Gastroesophageal sphincter (tissue), 4 donors: Measurements from ENCODE around the gene TPD52L1. TPM values are rescaled to one million over a fixed set of nuclear protein-coding genes. Genes with fewer than 3 reads are reported as not detected.

Experiments used
- ATAC-seq: fragments of 150-250 bp; one replicate; pipeline ENCODE4 v1.9.1; 2016; ENCODE audit warnings: mild to moderate bottlenecking, moderate library complexity
- H3K27ac ChIP-seq, 4 donors: fragments of 200-600 bp; sonication (generic) in 3 of 4; 1 replicate in 3 of 4; 2 replicates in 1 of 4; pipeline ENCODE4 v1.5.1; 2016 to 2019
- H3K27me3 ChIP-seq: fragments of 200-600 bp; sonication (generic); one replicate; pipeline ENCODE4 v1.5.1; 2019
- H3K36me3 ChIP-seq, 2 donors: fragments of 200-600 bp; sonication (generic); one replicate each; pipeline ENCODE4 v1.5.1; 2019; ENCODE audit warnings: control low read depth in 1 of 2
- H3K4me1 ChIP-seq, 3 donors: fragments of 200-600 bp; sonication (generic); 1 replicate in 2 of 3; 2 replicates in 1 of 3; pipeline ENCODE4 v1.5.1; 2016 to 2019; ENCODE audit warnings: control low read depth in 2 of 3
- H3K4me3 ChIP-seq, 2 donors: fragments of 200-600 bp; sonication (generic); one replicate each; pipeline ENCODE4 v1.5.1; 2019; ENCODE audit warnings: mild to moderate bottlenecking in 1 of 2, moderate library complexity in 1 of 2
- H3K9me3 ChIP-seq, 3 donors: fragments of 200-600 bp; sonication (generic); one replicate each; pipeline ENCODE4 v1.5.1; 2017 to 2019; ENCODE audit warnings: control low read depth in 2 of 3
- EP300 ChIP-seq: sonication (generic); formaldehyde crosslinking; IDR thresholded peaks from one replicate; pipeline ENCODE4 v1.6.1; 2017; ENCODE audit warnings: antibody characterized with exemption, mild to moderate bottlenecking
- POLR2A ChIP-seq, 2 donors: fragments of 450-650 bp; IDR thresholded peaks; one replicate each; pipeline ENCODE4 v1.6.1; 2017; ENCODE audit warnings: antibody characterized with exemption in 2 of 2, mild to moderate bottlenecking in 2 of 2, moderate library complexity in 1 of 2
- POLR2AphosphoS5 ChIP-seq: sonication (generic); formaldehyde crosslinking; IDR thresholded peaks from one replicate; pipeline ENCODE4 v1.6.1; 2017; ENCODE audit warnings: antibody characterized with exemption
- WGBS, 2 donors: methylation state at CpG; one replicate each; pipeline ENCODE4 v1.1.5; 2018; ENCODE audit warnings: low coverage in 1 of 2; 5-methylcytosine and 5-hydroxymethylcytosine counted together
- total RNA-seq, 4 donors: library from RNA; depleted of rRNA; stranded (reverse); fragments of >200 nt; gene quantifications; one replicate each; pipeline ENCODE4 v1.1.0, GENCODE V29; 2016
- TF ChIP-seq, protein P1 (sequence below), 4 experiments: fragments of 200-600 bp in 2 of 4; fragments of 450-650 bp in 2 of 4; sonication (generic) in 1 of 4; IDR thresholded peaks; one replicate each; pipeline ENCODE4 v1.5.1; 2017 to 2019; ENCODE audit warnings: antibody characterized with exemption in 4 of 4, mild to moderate bottlenecking in 2 of 4, moderate library complexity in 2 of 4

TPD52L1 gene
- total RNA-seq, 4 donors from 2014 or later, result 11.2 to 59.7 (median 20.2) TPM

- no peak overlapping the region for H3K27ac ChIP-seq
- TF ChIP-seq POLR2A (IDR thresholded peaks at IDR 0.05) (no peak), EP300 (no peak), POLR2AphosphoS5 (no peak)
- TF ChIP-seq, protein P1, sequence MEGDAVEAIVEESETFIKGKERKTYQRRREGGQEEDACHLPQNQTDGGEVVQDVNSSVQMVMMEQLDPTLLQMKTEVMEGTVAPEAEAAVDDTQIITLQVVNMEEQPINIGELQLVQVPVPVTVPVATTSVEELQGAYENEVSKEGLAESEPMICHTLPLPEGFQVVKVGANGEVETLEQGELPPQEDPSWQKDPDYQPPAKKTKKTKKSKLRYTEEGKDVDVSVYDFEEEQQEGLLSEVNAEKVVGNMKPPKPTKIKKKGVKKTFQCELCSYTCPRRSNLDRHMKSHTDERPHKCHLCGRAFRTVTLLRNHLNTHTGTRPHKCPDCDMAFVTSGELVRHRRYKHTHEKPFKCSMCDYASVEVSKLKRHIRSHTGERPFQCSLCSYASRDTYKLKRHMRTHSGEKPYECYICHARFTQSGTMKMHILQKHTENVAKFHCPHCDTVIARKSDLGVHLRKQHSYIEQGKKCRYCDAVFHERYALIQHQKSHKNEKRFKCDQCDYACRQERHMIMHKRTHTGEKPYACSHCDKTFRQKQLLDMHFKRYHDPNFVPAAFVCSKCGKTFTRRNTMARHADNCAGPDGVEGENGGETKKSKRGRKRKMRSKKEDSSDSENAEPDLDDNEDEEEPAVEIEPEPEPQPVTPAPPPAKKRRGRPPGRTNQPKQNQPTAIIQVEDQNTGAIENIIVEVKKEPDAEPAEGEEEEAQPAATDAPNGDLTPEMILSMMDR (IDR thresholded peaks at IDR 0.05), result no peak
- no peaks in the 10 kb centered on the region for H3K36me3 ChIP-seq
- H3K9me3 ChIP-seq, result no peaks in the 10 kb centered on the region
- no peaks in the 10 kb centered on the region for H3K27me3 ChIP-seq
- ATAC-seq, result no peak
- 85 to 100% methylated on average over 1 to 2 of the region's 2 CpGs for WGBS, 2 donors
- peaks cover 3 to 37% (median 9%) of the 10 kb centered on the region in 3 donors for H3K4me1 ChIP-seq
- no peak overlapping the region for H3K4me3 ChIP-seq
These were observed 39.6 kb downstream of the TPD52L1 start for GRCh38 chr6:125193208-125193607.

DNA sequence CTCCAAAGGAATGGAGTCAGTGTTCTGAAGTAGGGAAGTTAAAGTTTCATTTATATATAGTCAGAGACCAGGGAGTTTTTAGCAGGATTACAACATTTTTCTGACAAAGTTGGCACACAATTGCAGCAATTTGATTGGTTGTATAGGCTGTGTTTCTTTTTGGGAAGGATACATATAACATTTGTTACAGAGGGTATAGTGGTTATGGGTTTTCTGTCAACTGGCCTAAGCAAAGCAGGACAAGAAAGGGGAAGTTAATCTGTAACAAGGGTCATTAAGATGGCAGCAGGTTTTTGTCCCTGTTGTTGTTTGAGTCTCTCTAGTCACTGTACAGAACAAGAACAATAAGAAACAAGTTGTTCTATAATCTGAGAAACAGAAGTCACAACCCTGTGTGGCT is 41.4 kb downstream of the TPD52L1 start:
- H3K36me3 ChIP-seq, result no peaks in the 10 kb centered on the region
- peaks cover 3 to 43% (median 11%) of the 10 kb centered on the region in 3 donors for H3K4me1 ChIP-seq
- H3K9me3 ChIP-seq, result no peaks in the 10 kb centered on the region
- H3K27ac ChIP-seq, result no peak overlapping the region
- no peak for ATAC-seq
- TF ChIP-seq POLR2AphosphoS5 (no peak), POLR2A (IDR thresholded peaks at IDR 0.05) (no peak), EP300 (no peak)
- TF ChIP-seq, protein P1 (IDR thresholded peaks at IDR 0.05), result no peak
- H3K27me3 ChIP-seq, result no peaks in the 10 kb centered on the region
- no peak overlapping the region for H3K4me3 ChIP-seq

- no peak overlapping the region for H3K4me3 ChIP-seq
- WGBS, 2 donors, result 95 to 97% methylated on average over 3 of the region's 3 CpGs
- H3K27me3 ChIP-seq, result no peaks in the 10 kb centered on the region
- TF ChIP-seq POLR2AphosphoS5, result no peak
- no peak for TF ChIP-seq POLR2A (IDR thresholded peaks at IDR 0.05)
- TF ChIP-seq, protein P1 (IDR thresholded peaks at IDR 0.05), result no peak
- TF ChIP-seq EP300, result no peak
- H3K9me3 ChIP-seq, result no peaks in the 10 kb centered on the region
- peaks cover 3 to 43% (median 11%) of the 10 kb centered on the region in 3 donors for H3K4me1 ChIP-seq
- ATAC-seq, result no peak
- H3K36me3 ChIP-seq, result no peaks in the 10 kb centered on the region
- no peak overlapping the region for H3K27ac ChIP-seq
These were observed 42.0 kb downstream of the TPD52L1 start for GRCh38 chr6:125195526-125195925.

DNA sequence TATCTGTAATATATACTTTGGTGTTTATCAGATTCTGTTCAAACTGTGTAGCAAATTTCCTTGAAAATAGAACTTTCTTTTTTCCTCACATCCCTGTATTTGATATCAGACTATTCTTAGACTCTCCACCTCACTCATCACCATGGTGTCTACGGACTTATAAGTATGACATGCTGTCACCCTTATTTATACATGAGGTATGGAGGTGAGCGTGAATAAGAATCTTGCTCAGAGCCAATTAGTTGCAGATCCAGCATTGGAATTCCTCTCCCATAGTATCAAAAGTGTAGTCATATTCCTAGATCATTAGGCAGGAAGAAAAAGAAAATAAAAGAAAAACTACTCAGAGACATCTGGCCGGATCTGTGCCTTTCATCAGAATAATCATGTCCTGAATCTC is 43.0 kb downstream of the TPD52L1 start:
- H3K27me3 ChIP-seq, result no peaks in the 10 kb centered on the region
- ATAC-seq, result no peak
- no peaks in the 10 kb centered on the region for H3K9me3 ChIP-seq
- peak overlapping the region in 2 of 4 donors; percentile 29 to 44 for H3K27ac ChIP-seq
- 57 to 74% methylated on average over 3 of the region's 3 CpGs for WGBS, 2 donors
- H3K36me3 ChIP-seq, result no peaks in the 10 kb centered on the region
- no peak for TF ChIP-seq POLR2AphosphoS5
- TF ChIP-seq EP300, result no peak
- TF ChIP-seq, protein P1 (IDR thresholded peaks at IDR 0.05), result no peak
- no peak for TF ChIP-seq POLR2A (IDR thresholded peaks at IDR 0.05)
- H3K4me3 ChIP-seq, result no peak overlapping the region
- peaks cover 3 to 47% (median 11%) of the 10 kb centered on the region in 3 donors for H3K4me1 ChIP-seq

GRCh38 chr6:125197795-125198269 is 44.3 kb downstream of the TPD52L1 start:
- no peak overlapping the region for H3K4me3 ChIP-seq
- TF ChIP-seq, protein P1 (IDR thresholded peaks at IDR 0.05), result no peak
- no peak for TF ChIP-seq POLR2A (IDR thresholded peaks at IDR 0.05)
- no peak for TF ChIP-seq EP300
- peak; percentile 90 for TF ChIP-seq POLR2AphosphoS5
- H3K4me1 ChIP-seq, result peaks cover 3 to 55% (median 11%) of the 10 kb centered on the region in 3 donors
- no peaks in the 10 kb centered on the region for H3K36me3 ChIP-seq
- no peaks in the 10 kb centered on the region for H3K9me3 ChIP-seq
- peak overlapping the region in 3 of 4 donors; percentile 13 to 44 (median 29) for H3K27ac ChIP-seq
- H3K27me3 ChIP-seq, result no peaks in the 10 kb centered on the region
- WGBS, 2 donors, result 20 to 26% methylated on average over 2 to 3 of the region's 3 CpGs
- ATAC-seq, result peak; percentile 72
